ENCODE measurements around the gene FSIP1. TPM values are rescaled to one million over a fixed set of nuclear protein-coding genes. Genes with fewer than 3 reads are reported as not detected.

FSIP1 gene
- total and polyA plus RNA-seq, 12 donors, result 0.15 to 4.4 (median 0.89) TPM

- intact Hi-C loops (cut with DNase I), result no loop called here
- Histone ChIP-seq H3K9me3 (no peaks in the 10 kb centered on the region), H3K36me3 (no peaks in the 10 kb centered on the region), H3K4me1 (peaks cover 0 to 15% (median 0%) of the 10 kb centered on the region in 9 donors), H3K4me3 (no peak overlapping the region), H3K27ac (no peak overlapping the region), H3K27me3 (no peaks in the 10 kb centered on the region)
- ATAC-seq (no peak), DNase-seq (no peak)
- WGBS, 2 donors, result 83% methylated on average over 4 of the region's 4 CpGs
- TF ChIP-seq CTCF (IDR thresholded peaks at IDR 0.05), result no peak
Measured at GRCh38 chr15:39668457-39668856, 114.2 kb downstream of the FSIP1 start.

DNA sequence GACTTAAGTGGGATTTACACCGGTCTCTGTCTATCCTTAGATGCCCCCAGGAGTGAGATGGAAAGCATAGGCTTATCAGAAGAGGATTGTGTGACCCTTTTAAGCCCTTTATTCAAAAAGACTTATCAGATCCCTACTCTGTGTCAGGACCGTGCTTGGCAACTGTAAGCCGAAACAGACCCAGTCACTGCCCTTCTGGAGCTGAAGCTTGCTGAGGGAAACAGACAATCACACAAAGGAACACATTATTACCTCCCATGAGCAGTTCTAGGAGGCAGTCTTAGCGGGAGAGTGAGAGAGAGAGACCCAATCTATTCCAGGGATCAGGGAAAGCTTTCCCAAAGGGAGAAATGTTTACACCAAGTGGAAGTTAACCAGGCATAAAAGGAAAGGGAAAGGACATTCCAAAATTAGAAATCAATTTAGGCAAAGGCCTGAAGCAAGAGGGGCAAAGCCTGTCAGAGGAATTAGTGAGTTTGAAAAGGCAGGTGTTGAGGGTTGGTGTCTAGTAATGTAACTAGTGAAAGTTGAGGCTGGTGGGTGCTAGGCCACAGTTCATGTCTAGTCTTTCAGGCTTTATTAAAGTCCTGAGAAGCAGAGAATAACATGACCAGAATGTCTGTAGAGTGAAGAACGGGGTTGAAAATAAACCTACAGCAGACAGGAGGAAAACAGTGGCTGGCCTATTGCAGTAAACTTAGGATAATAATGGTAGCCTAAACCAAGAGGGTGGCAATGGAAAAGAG is 115.1 kb downstream of the FSIP1 start:
- Histone ChIP-seq H3K27me3 (no peaks in the 10 kb centered on the region), H3K4me1 (peaks cover 0 to 15% (median 0%) of the 10 kb centered on the region in 9 donors), H3K9me3 (no peaks in the 10 kb centered on the region), H3K36me3 (no peaks in the 10 kb centered on the region), H3K4me3 (no peak overlapping the region), H3K27ac (no peak overlapping the region)
- no peak for ATAC-seq
- DNase-seq, result no peak
- TF ChIP-seq CTCF (IDR thresholded peaks at IDR 0.05), result no peak
- WGBS, 2 donors, result 78 to 81% methylated on average over 5 of the region's 5 CpGs
- intact Hi-C loops (cut with DNase I), result no loop called here

- Histone ChIP-seq H3K9me3 (no peaks in the 10 kb centered on the region), H3K27me3 (no peaks in the 10 kb centered on the region), H3K4me3 (no peak overlapping the region), H3K36me3 (no peaks in the 10 kb centered on the region), H3K4me1 (peaks cover 0 to 15% (median 0%) of the 10 kb centered on the region in 9 donors), H3K27ac (no peak overlapping the region)
- TF ChIP-seq CTCF (IDR thresholded peaks at IDR 0.05), result no peak
- 86 to 87% methylated on average over 3 of the region's 3 CpGs for WGBS, 2 donors
- intact Hi-C loops (cut with DNase I), result no loop called here
- ATAC-seq (no peak), DNase-seq (no peak)
Measured at GRCh38 chr15:39666677-39667076, 116.0 kb downstream of the FSIP1 start.

- ATAC-seq, result no peak
- TF ChIP-seq CTCF (IDR thresholded peaks at IDR 0.05), result no peak
- H3K9me3 ChIP-seq, result no peaks in the 10 kb centered on the region
- H3K27ac ChIP-seq, result no peak overlapping the region
- 75 to 89% methylated on average over 4 of the region's 4 CpGs for WGBS, 2 donors
- peaks cover 0 to 15% (median 0%) of the 10 kb centered on the region in 9 donors for H3K4me1 ChIP-seq
- no peak overlapping the region for H3K4me3 ChIP-seq
- intact Hi-C loops (cut with DNase I), result no loop called here
- no peak for DNase-seq
- no peaks in the 10 kb centered on the region for H3K27me3 ChIP-seq
- no peaks in the 10 kb centered on the region for H3K36me3 ChIP-seq
Measured at GRCh38 chr15:39665629-39666250, 116.9 kb downstream of the FSIP1 start.

All from heart right ventricle (tissue), 16 donors.